ENCODE data around the gene UBE2O. TPM values are rescaled to one million over a fixed set of nuclear protein-coding genes. Genes with fewer than 3 reads are reported as not detected.

Gene UBE2O
- polyA plus RNA-seq, 1 experiment = 14.2 TPM

DNA sequence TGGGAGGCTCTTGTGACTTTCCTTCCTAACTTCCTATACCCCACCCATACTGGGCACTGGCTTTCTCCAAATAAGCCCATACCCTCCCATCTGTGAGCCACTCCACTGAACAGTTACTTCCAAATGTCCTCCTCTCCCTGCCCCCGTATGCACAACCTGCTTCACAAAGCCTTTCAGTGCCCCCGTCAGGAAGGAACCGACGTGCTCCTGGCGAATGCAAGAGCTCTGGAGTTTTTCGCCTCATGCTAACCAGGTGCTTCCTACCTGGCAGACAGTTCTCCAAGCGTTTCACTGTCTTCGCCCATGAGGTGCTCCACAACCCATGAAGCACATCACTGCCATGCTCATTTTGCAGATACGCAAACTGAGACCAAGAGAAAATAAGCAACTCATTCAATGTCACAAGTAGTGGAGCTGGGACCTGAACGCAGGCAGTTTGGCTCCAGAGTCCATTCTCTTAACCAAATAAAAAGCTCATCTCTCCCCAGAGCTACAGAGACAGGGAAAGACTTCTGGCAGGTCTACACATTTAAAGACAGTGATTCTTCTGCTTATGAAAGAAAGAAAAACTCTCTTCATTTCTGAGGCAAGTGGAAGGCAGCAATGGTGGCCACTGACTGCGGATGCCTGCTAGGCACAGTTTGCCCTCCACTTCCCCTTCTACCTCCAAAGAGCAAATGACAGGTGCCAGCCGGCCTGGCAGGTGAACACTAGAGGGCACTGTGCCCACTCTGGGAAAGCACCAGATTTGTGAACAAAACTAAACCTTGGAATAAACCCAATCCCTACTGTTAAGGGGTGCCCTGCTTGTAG lies 44.7 kb downstream of the UBE2O start:
- CTCF ChIA-PET = interaction anchor here (0.6 to 6.3 kb wide), 13 partner anchors 9 to 660 kb away, joined by 3 to 78 read pairs (median 7); partner anchors contain the start of gene PRPSAP1

DNA sequence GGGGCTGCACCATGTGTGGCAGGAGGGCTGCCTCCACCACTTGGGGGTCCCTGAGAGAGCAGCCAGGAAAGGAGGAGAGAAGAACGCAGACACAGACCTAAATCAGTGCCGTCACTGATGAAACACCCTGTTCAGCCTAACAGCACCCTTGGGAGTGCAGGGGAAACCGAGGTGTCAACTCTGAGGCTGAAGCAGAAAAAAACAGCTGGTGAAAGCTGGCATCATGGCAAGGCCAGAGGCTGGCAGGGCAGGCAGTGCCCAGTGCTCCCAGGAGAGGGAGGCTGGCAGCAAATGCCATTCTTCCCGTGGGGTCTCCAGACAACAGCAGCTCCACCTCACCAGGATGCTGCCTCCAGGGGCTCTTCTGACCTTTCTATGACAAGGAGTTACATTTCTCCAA lies 45.4 kb downstream of the UBE2O start:
- POLR2A ChIA-PET = no interaction called here
- no peak overlapping the region for H3K4me3 ChIP-seq (ENCODE audit: low read depth, low read length)
- H3K27me3 ChIP-seq (ENCODE audit: control insufficient read depth, insufficient read depth, low read length) = no peaks in the 10 kb centered on the region
- TF ChIP-seq, protein P1, sequence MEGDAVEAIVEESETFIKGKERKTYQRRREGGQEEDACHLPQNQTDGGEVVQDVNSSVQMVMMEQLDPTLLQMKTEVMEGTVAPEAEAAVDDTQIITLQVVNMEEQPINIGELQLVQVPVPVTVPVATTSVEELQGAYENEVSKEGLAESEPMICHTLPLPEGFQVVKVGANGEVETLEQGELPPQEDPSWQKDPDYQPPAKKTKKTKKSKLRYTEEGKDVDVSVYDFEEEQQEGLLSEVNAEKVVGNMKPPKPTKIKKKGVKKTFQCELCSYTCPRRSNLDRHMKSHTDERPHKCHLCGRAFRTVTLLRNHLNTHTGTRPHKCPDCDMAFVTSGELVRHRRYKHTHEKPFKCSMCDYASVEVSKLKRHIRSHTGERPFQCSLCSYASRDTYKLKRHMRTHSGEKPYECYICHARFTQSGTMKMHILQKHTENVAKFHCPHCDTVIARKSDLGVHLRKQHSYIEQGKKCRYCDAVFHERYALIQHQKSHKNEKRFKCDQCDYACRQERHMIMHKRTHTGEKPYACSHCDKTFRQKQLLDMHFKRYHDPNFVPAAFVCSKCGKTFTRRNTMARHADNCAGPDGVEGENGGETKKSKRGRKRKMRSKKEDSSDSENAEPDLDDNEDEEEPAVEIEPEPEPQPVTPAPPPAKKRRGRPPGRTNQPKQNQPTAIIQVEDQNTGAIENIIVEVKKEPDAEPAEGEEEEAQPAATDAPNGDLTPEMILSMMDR (IDR thresholded peaks at IDR 0.05; ENCODE audit: low read depth, low read length) = no peak
- H3K27ac ChIP-seq (ENCODE audit: low read depth, low read length) = no peak overlapping the region
- H3K9me3 ChIP-seq (ENCODE audit: control insufficient read depth, insufficient read depth, low read length) = no peaks in the 10 kb centered on the region
- DNase-seq (ENCODE audit: low read depth, low spot score) = no peak
- CTCF ChIA-PET = interaction anchor here (1.8 to 6.3 kb wide), 5 partner anchors 10 to 100 kb away, joined by 4 to 78 read pairs (median 13); partner anchors contain the start of gene PRPSAP1

More for the DNA sequence above, 44.7 kb downstream of the UBE2O start:
- Histone ChIP-seq H3K9me3 (ENCODE audit: control insufficient read depth, insufficient read depth, low read length) (no peaks in the 10 kb centered on the region), H3K4me3 (ENCODE audit: low read depth, low read length) (no peak overlapping the region), H3K27me3 (ENCODE audit: control insufficient read depth, insufficient read depth, low read length) (no peaks in the 10 kb centered on the region), H3K27ac (ENCODE audit: low read depth, low read length) (no peak overlapping the region)
- DNase-seq (ENCODE audit: low read depth, low spot score) = no peak
- POLR2A ChIA-PET = no interaction called here
- TF ChIP-seq, protein P1 (IDR thresholded peaks at IDR 0.05; ENCODE audit: low read depth, low read length) = peak; percentile 82

DNA sequence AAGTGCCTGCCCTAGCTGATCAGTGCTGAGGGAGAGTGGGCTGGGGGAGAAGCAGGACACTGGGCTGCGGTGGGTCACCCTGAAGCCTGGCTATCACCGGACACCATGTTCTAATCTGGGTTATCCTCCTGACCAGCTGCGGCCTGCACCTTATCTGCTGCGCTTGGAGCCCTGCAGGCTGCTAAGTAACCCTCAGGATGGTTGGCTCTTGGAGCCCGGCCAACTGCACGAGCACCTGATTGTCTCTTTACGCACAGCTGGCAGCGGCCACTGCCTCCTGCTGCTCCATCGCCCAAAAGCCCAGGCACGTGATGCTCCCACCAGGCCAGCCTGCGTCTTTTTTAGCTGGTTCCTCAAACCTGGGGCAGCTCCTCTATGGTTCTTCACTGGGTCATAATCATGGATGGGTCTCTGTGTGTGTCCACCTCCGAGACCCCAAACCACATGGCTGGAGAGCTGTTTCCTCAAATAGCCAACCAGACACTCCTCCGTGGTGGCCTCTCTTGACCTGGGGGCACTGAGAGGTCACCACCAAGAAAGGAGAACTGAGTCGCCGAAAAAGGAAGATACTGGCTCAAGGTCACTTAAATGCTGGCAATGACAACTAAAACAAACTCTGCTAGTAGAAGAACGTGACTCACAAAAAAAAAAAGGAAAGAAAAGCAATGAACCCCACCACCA lies 46.8 kb downstream of the UBE2O start:
- H3K4me3 ChIP-seq (ENCODE audit: low read depth, low read length) = no peak overlapping the region
- no peaks in the 10 kb centered on the region for H3K9me3 ChIP-seq (ENCODE audit: control insufficient read depth, insufficient read depth, low read length)
- TF ChIP-seq, protein P1 (IDR thresholded peaks at IDR 0.05; ENCODE audit: low read depth, low read length) = no peak
- H3K27ac ChIP-seq (ENCODE audit: low read depth, low read length) = no peak overlapping the region
- H3K27me3 ChIP-seq (ENCODE audit: control insufficient read depth, insufficient read depth, low read length) = no peaks in the 10 kb centered on the region
- ChIA-PET CTCF (interaction anchor here (0.6 to 2.2 kb wide), 6 partner anchors 8 to 107 kb away, joined by 3 to 11 read pairs (median 4); no protein-coding TSS in a partner anchor), POLR2A (no interaction called here)
- DNase-seq (ENCODE audit: low read depth, low spot score) = no peak

DNA sequence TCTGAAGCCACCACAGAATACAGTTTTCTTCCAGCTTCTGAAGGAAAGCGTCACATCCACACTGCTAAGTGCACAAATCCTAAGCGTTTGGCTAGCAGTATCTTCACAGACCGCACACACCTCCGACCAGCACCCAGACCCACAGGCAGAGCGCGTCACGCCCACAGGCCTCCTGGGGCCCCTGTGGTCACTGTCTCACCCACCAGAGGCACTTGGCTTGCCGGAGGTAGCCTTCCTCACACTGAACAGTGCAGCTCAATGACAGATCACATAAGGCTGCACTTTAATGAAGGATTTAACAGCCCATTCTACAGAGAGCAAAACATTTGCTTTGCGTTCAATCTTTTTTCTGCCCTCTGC lies 47.4 kb downstream of the UBE2O start:
- Histone ChIP-seq H3K4me3 (ENCODE audit: low read depth, low read length) (no peak overlapping the region), H3K27ac (ENCODE audit: low read depth, low read length) (no peak overlapping the region), H3K27me3 (ENCODE audit: control insufficient read depth, insufficient read depth, low read length) (no peaks in the 10 kb centered on the region), H3K9me3 (ENCODE audit: control insufficient read depth, insufficient read depth, low read length) (no peaks in the 10 kb centered on the region)
- ChIA-PET CTCF (interaction anchor here (0.6 to 2.2 kb wide), 7 partner anchors 8 to 106 kb away, joined by 3 to 11 read pairs (median 4); no protein-coding TSS in a partner anchor), POLR2A (no interaction called here)
- DNase-seq (ENCODE audit: low read depth, low spot score) = no peak
- TF ChIP-seq, protein P1 (IDR thresholded peaks at IDR 0.05; ENCODE audit: low read depth, low read length) = no peak

Data from AG04450 (cell line).